B cell (primary cell): ENCODE results near the gene TBXA2R. TPM values are rescaled to one million over a fixed set of nuclear protein-coding genes. Genes with fewer than 3 reads are reported as not detected.
"Not testable (repeated sequence)": the region's sequence is repeated elsewhere in the genome, so short reads cannot be mapped to it uniquely, and the experiment has no call there.

ENCODE experiments used
- ATAC-seq: fragments of 200-7000 bp; cut with Tn5 transposase; one replicate; pipeline ENCODE4 v1.10.0; 2021; ENCODE audit warnings: low read depth, mild to moderate bottlenecking, moderate number of reproducible peaks, moderate library complexity
- CTCF ChIA-PET: fragments of 350-600 bp; sonication (Branson Sonifier 250); formaldehyde crosslinking; loops from one replicate; lab custom pipeline; 2021; ENCODE audit warnings: antibody characterized with exemption, inconsistent platforms; lab: Charles Lee
- POLR2A ChIA-PET: fragments of 350-600 bp; sonication (Branson Sonifier 250); formaldehyde crosslinking; loops from one replicate; lab custom pipeline; 2021; ENCODE audit warnings: antibody characterized with exemption; lab: Charles Lee
- DNase-seq: peaks from one replicate; pipeline ENCODE4 v3.0.0; 2013
- H2AFZ ChIP-seq: 2 replicates; pipeline ENCODE4 v1.6.1; 2012; ENCODE audit warnings: mild to moderate bottlenecking, low read depth, low read length; ENCODE audit not compliant: insufficient read depth, poor library complexity, severe bottlenecking
- H3K27ac ChIP-seq, 2 donors: 1 replicate in 1 of 2; 2 replicates in 1 of 2; pipeline ENCODE4 v1.5.1; 2012 to 2013; ENCODE audit warnings: low read length in 2 of 2, mild to moderate bottlenecking in 2 of 2, moderate library complexity in 1 of 2
- H3K27me3 ChIP-seq, 4 experiments: fragments of 200-600 bp in 1 of 4; sonication (generic) in 1 of 4; replicated peaks in 1 of 4; 1 replicate in 2 of 4; 2 replicates in 2 of 4; pipeline versions ENCODE4 v1.6.1 to v1.7.0; 2013 to 2016; ENCODE audit warnings: low read length in 3 of 4, mild to moderate bottlenecking in 2 of 4, mixed read lengths in 1 of 4, moderate library complexity in 1 of 4; ENCODE audit not compliant: insufficient read depth in 4 of 4, control insufficient read depth in 3 of 4; ENCODE audit errors: control extremely low read depth in 1 of 4
- H3K36me3 ChIP-seq, 2 experiments: replicated peaks in 1 of 2; 1 replicate in 1 of 2; 2 replicates in 1 of 2; pipeline versions ENCODE4 v1.6.1 to v1.7.1; 2013; ENCODE audit warnings: low read length in 1 of 2; ENCODE audit not compliant: insufficient read depth in 2 of 2, control insufficient read depth in 1 of 2; ENCODE audit errors: control extremely low read depth in 1 of 2, extremely low read depth in 1 of 2
- H3K4me1 ChIP-seq, 2 donors: fragments of 200-600 bp in 1 of 2; sonication (generic) in 1 of 2; 1 replicate in 1 of 2; 2 replicates in 1 of 2; pipeline versions ENCODE4 v1.5.1 to v1.6.1; 2013 to 2017; ENCODE audit warnings: low read length in 2 of 2; ENCODE audit not compliant: control insufficient read depth in 2 of 2, insufficient read depth in 2 of 2
- H3K4me2 ChIP-seq: replicated peaks from 2 replicates; pipeline ENCODE3; 2012; ENCODE audit warnings: mild to moderate bottlenecking, low read depth, low read length; ENCODE audit not compliant: poor library complexity, severe bottlenecking
- H3K4me3 ChIP-seq, 5 experiments: fragments of 200-600 bp in 1 of 5; sonication (generic) in 1 of 5; 1 replicate in 3 of 5; 2 replicates in 2 of 5; pipeline versions ENCODE4 v1.5.1 to v1.7.0; 2011 to 2016; ENCODE audit warnings: low read length in 4 of 5, mild to moderate bottlenecking in 4 of 5, low read depth in 2 of 5, control low read depth in 1 of 5, moderate library complexity in 1 of 5; ENCODE audit not compliant: insufficient read depth in 1 of 5; ENCODE audit errors: control extremely low read depth in 1 of 5, extremely low read depth in 1 of 5
- H3K79me2 ChIP-seq: fragments of 200-600 bp; sonication (generic); one replicate; pipeline ENCODE4 v1.6.0; 2016; ENCODE audit warnings: low read length; ENCODE audit not compliant: control insufficient read depth, insufficient read depth
- H3K9ac ChIP-seq: fragments of 200-600 bp; sonication (generic); 2 replicates; pipeline ENCODE4 v1.6.1; 2017; ENCODE audit warnings: mild to moderate bottlenecking, low read length, moderate library complexity
- H3K9me3 ChIP-seq, 3 donors: one replicate each; pipeline versions ENCODE4 v1.6.1 to v1.7.1; 2013; ENCODE audit warnings: low read length in 2 of 3; ENCODE audit not compliant: control insufficient read depth in 2 of 3, insufficient read depth in 1 of 3; ENCODE audit errors: control extremely low read depth in 1 of 3
- H4K20me1 ChIP-seq: 2 replicates; pipeline ENCODE4 v1.6.0; 2012; ENCODE audit warnings: mild to moderate bottlenecking, low read length; ENCODE audit not compliant: insufficient read depth, control insufficient read depth, poor library complexity, severe bottlenecking
- H3K27ac Mint-ChIP-seq: one replicate; pipeline ENCODE4 v1.8.0; 2021; ENCODE audit warnings: mixed read lengths
- H3K27me3 Mint-ChIP-seq: one replicate; pipeline ENCODE4 v1.8.0; 2021; ENCODE audit warnings: mixed read lengths
- H3K4me1 Mint-ChIP-seq: one replicate; pipeline ENCODE4 v1.8.0; 2021; ENCODE audit warnings: mixed read lengths
- H3K4me3 Mint-ChIP-seq: one replicate; pipeline ENCODE4 v1.8.0; 2021; ENCODE audit warnings: mixed read lengths
- H3K9me3 Mint-ChIP-seq: one replicate; pipeline ENCODE4 v1.8.0; 2022; ENCODE audit warnings: mixed read lengths; ENCODE audit not compliant: insufficient read depth
- CTCF ChIP-seq: fragments of 200-600 bp; IDR thresholded peaks from one replicate; pipeline ENCODE4 v1.8.0; 2022; ENCODE audit warnings: antibody characterized with exemption, mild to moderate bottlenecking
- EZH2 ChIP-seq: IDR thresholded peaks from 2 replicates; pipeline ENCODE4 v1.6.1; 2012; ENCODE audit warnings: borderline replicate concordance, low read depth, mild to moderate bottlenecking, moderate library complexity, low read length; ENCODE audit not compliant: insufficient read depth, poor library complexity, severe bottlenecking
- WGBS: methylation state at CpG from one replicate; pipeline ENCODE4 v1.1.5; 2013; ENCODE audit warnings: missing lambda C conversion rate; ENCODE audit not compliant: insufficient coverage; 5-methylcytosine and 5-hydroxymethylcytosine counted together
- intact Hi-C: fragments of 100-400 bp; cut with micrococcal nuclease; formaldehyde crosslinking; loops from one replicate; pipeline ENCODE4 v1.10.0; 2022
- polyA plus RNA-seq: library from polyadenylated mRNA; depleted of rRNA; stranded (reverse); fragments of >200 nt; gene quantifications from 2 replicates; pipeline ENCODE4 v1.2.3, GENCODE V29; 2012
- total RNA-seq, 2 donors: library from RNA; stranded (reverse); fragments of 120-200 nt in 1 of 2; gene quantifications; 1 replicate in 1 of 2; 2 replicates in 1 of 2; pipeline versions ENCODE4 v1.2.3 to v1.2.4, GENCODE V29; 2013 to 2022

Gene TBXA2R
- total and polyA plus RNA-seq, 2 donors (not counting 1 experiment from before 2014, with no cell fraction given), result 3.9 to 7.9 TPM

- no peak overlapping the region for H2AFZ ChIP-seq
- H3K9ac ChIP-seq, result no peak overlapping the region
- H3K27me3 ChIP-seq, result no peaks in the 10 kb centered on the region
- Mint-ChIP-seq H3K9me3 (no peaks in the 10 kb centered on the region), H3K4me1 (no peaks in the 10 kb centered on the region), H3K4me3 (no peak overlapping the region), H3K27me3 (no peaks in the 10 kb centered on the region), H3K27ac (no peak overlapping the region)
- H3K4me3 ChIP-seq, result no peak overlapping the region
- DNase-seq, result no peak
- H3K36me3 ChIP-seq, result peaks cover 0 to 18% of the 10 kb centered on the region in 2 experiments
- H3K79me2 ChIP-seq, result no peaks in the 10 kb centered on the region
- H3K4me1 ChIP-seq, result no peaks in the 10 kb centered on the region
- ChIA-PET POLR2A (interaction anchor here (0.6 kb wide), 1 partner anchor 928 kb away, joined by 3 read pairs; no protein-coding TSS in a partner anchor), CTCF (no interaction called here)
- no peak overlapping the region for H3K27ac ChIP-seq
- peaks cover 0 to under 1% (median 0%) of the 10 kb centered on the region in 3 donors for H3K9me3 ChIP-seq
- no peak overlapping the region for H3K4me2 ChIP-seq
- no peak for ATAC-seq
- no peak for TF ChIP-seq CTCF
- no peak for TF ChIP-seq EZH2
- H4K20me1 ChIP-seq, result no peaks in the 10 kb centered on the region
- intact Hi-C loops, result no loop called here
- 97% methylated on average over 33 of the region's 33 CpGs for WGBS
Observed at GRCh38 chr19:3648037-3648905, 41.6 kb upstream of the TBXA2R start.

DNA sequence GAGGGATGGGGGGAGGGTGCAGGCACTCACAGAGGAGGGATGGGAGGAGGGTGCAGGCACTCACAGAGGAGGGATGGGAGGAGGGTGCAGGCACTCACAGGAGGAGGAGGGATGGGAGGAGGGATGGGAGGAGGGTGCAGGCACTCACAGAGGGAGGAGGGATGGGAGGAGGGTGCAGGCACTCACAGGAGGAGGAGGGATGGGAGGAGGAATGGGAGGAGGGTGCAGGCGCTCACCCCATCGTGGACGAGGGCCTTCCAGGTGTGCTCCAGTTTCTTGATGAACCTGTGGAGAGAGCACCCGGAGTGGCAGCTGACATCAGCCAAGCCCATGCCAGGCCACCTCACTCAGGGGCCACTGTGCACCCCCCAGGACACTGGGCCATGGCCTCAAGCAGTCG lies 40.4 kb upstream of the TBXA2R start:
- 90% methylated on average over 5 of the region's 5 CpGs for WGBS
- peaks cover 0 to 11% of the 10 kb centered on the region in 2 experiments for H3K36me3 ChIP-seq
- intact Hi-C loops, H3K4me3 ChIP-seq, CTCF ChIA-PET, H3K27ac Mint-ChIP-seq, H3K4me2 ChIP-seq, H2AFZ ChIP-seq, H3K9me3 Mint-ChIP-seq, DNase-seq, H3K9me3 ChIP-seq, H3K4me1 Mint-ChIP-seq, H4K20me1 ChIP-seq, H3K4me1 ChIP-seq, H3K27me3 Mint-ChIP-seq, H3K27ac ChIP-seq, H3K27me3 ChIP-seq, H3K79me2 ChIP-seq, H3K4me3 Mint-ChIP-seq, H3K9ac ChIP-seq, ATAC-seq: not testable (repeated sequence)
- POLR2A ChIA-PET, result interaction anchor here (0.6 kb wide), 1 partner anchor 64 kb away, joined by 4 read pairs; no protein-coding TSS in a partner anchor
